ENCODE data around the gene CBFA2T3.

GRCh38 chr16:88835818-88836217 is 141.2 kb downstream of the CBFA2T3 start:
- TF ChIP-seq CTCF (IDR thresholded peaks at IDR 0.05): no peak
- no peak for TF ChIP-seq POLR2A (IDR thresholded peaks at IDR 0.05)
